Measurements from ENCODE around the gene BRINP3. TPM values are rescaled to one million over a fixed set of nuclear protein-coding genes. Genes with fewer than 3 reads are reported as not detected.

BRINP3 gene
- total RNA-seq, 2 experiments from 2014 or later, result not detected

GRCh38 chr1:190178827-190179226 is 298.8 kb downstream of the BRINP3 start:
- ATAC-seq (no peak), DNase-seq (no peak)
- Mint-ChIP-seq H3K4me1 (no peaks in the 10 kb centered on the region), H3K4me3 (no peak overlapping the region), H3K36me3 (no peaks in the 10 kb centered on the region), H3K27me3 (no peaks in the 10 kb centered on the region), H3K9me3 (ENCODE audit: low read depth) (no peaks in the 10 kb centered on the region), H3K27ac (no peak overlapping the region)
- CTCF ChIA-PET, result no interaction called here

- ATAC-seq (no peak), DNase-seq (no peak)
- no peaks in the 10 kb centered on the region for H3K4me1 Mint-ChIP-seq
- H3K27me3 Mint-ChIP-seq, result no peaks in the 10 kb centered on the region
- H3K4me3 Mint-ChIP-seq, result no peak overlapping the region
- H3K9me3 Mint-ChIP-seq (ENCODE audit: low read depth), result peaks cover 4% of the 10 kb centered on the region
- CTCF ChIA-PET, result no interaction called here
- no peaks in the 10 kb centered on the region for H3K36me3 Mint-ChIP-seq
- no peak overlapping the region for H3K27ac Mint-ChIP-seq
Measured at GRCh38 chr1:190177555-190177954, 300.1 kb downstream of the BRINP3 start.

- Mint-ChIP-seq H3K27ac (no peak overlapping the region), H3K4me3 (no peak overlapping the region), H3K36me3 (no peaks in the 10 kb centered on the region), H3K9me3 (ENCODE audit: low read depth) (peaks cover 5% of the 10 kb centered on the region), H3K4me1 (no peaks in the 10 kb centered on the region), H3K27me3 (no peaks in the 10 kb centered on the region)
- CTCF ChIA-PET, result no interaction called here
- ATAC-seq (no peak), DNase-seq (no peak)
Measured at GRCh38 chr1:190176776-190177175, 300.9 kb downstream of the BRINP3 start.

GRCh38 chr1:190175320-190175719 is 302.3 kb downstream of the BRINP3 start:
- Mint-ChIP-seq H3K4me1 (no peaks in the 10 kb centered on the region), H3K27me3 (no peaks in the 10 kb centered on the region), H3K27ac (no peak overlapping the region), H3K4me3 (no peak overlapping the region), H3K9me3 (ENCODE audit: low read depth) (peaks cover 5% of the 10 kb centered on the region), H3K36me3 (no peaks in the 10 kb centered on the region)
- CTCF ChIA-PET, result no interaction called here
- DNase-seq (no peak), ATAC-seq (no peak)

GRCh38 chr1:190172651-190173430 is 304.8 kb downstream of the BRINP3 start:
- Mint-ChIP-seq H3K27me3 (no peaks in the 10 kb centered on the region), H3K4me3 (no peak overlapping the region), H3K36me3 (no peaks in the 10 kb centered on the region), H3K4me1 (no peaks in the 10 kb centered on the region), H3K27ac (no peak overlapping the region), H3K9me3 (ENCODE audit: low read depth) (peaks cover 7% of the 10 kb centered on the region)
- ATAC-seq (no peak), DNase-seq (no peak)
- CTCF ChIA-PET, result no interaction called here

- no peak overlapping the region for H3K4me3 Mint-ChIP-seq
- no peaks in the 10 kb centered on the region for H3K27me3 Mint-ChIP-seq
- CTCF ChIA-PET, result no interaction called here
- no peak overlapping the region for H3K27ac Mint-ChIP-seq
- DNase-seq (no peak), ATAC-seq (no peak)
- H3K9me3 Mint-ChIP-seq (ENCODE audit: low read depth), result peaks cover 7% of the 10 kb centered on the region
- no peaks in the 10 kb centered on the region for H3K4me1 Mint-ChIP-seq
- H3K36me3 Mint-ChIP-seq, result no peaks in the 10 kb centered on the region
Measured at GRCh38 chr1:190170321-190170720, 307.3 kb downstream of the BRINP3 start.

GRCh38 chr1:190169311-190170067 is 308.2 kb downstream of the BRINP3 start:
- Mint-ChIP-seq H3K27me3 (no peaks in the 10 kb centered on the region), H3K9me3 (ENCODE audit: low read depth) (peaks cover 7% of the 10 kb centered on the region), H3K4me3 (no peak overlapping the region), H3K27ac (no peak overlapping the region), H3K36me3 (no peaks in the 10 kb centered on the region), H3K4me1 (no peaks in the 10 kb centered on the region)
- CTCF ChIA-PET, result no interaction called here
- ATAC-seq (no peak), DNase-seq (no peak)

GRCh38 chr1:190168893-190169280 is 308.8 kb downstream of the BRINP3 start:
- ATAC-seq (no peak), DNase-seq (no peak)
- no peaks in the 10 kb centered on the region for H3K4me1 Mint-ChIP-seq
- H3K36me3 Mint-ChIP-seq, result no peaks in the 10 kb centered on the region
- no peak overlapping the region for H3K4me3 Mint-ChIP-seq
- CTCF ChIA-PET, result no interaction called here
- H3K9me3 Mint-ChIP-seq (ENCODE audit: low read depth), result peaks cover 7% of the 10 kb centered on the region
- no peak overlapping the region for H3K27ac Mint-ChIP-seq
- no peaks in the 10 kb centered on the region for H3K27me3 Mint-ChIP-seq

- CTCF ChIA-PET, result no interaction called here
- Mint-ChIP-seq H3K4me1 (no peaks in the 10 kb centered on the region), H3K27me3 (no peaks in the 10 kb centered on the region), H3K27ac (no peak overlapping the region), H3K36me3 (no peaks in the 10 kb centered on the region), H3K9me3 (ENCODE audit: low read depth) (peaks cover 6% of the 10 kb centered on the region), H3K4me3 (no peak overlapping the region)
- ATAC-seq (no peak), DNase-seq (no peak)
Measured at GRCh38 chr1:190168116-190168892, 309.4 kb downstream of the BRINP3 start.

- Mint-ChIP-seq H3K36me3 (no peaks in the 10 kb centered on the region), H3K27me3 (no peaks in the 10 kb centered on the region)
Measured at GRCh38 chr1:190159146-190159545, 318.5 kb downstream of the BRINP3 start.

GRCh38 chr1:190154744-190155143 is 322.9 kb downstream of the BRINP3 start:
- CTCF ChIA-PET, result no interaction called here
- Mint-ChIP-seq H3K27me3 (no peaks in the 10 kb centered on the region), H3K4me3 (no peak overlapping the region), H3K9me3 (ENCODE audit: low read depth) (peaks cover 10% of the 10 kb centered on the region), H3K36me3 (no peaks in the 10 kb centered on the region), H3K4me1 (no peaks in the 10 kb centered on the region), H3K27ac (no peak overlapping the region)
- ATAC-seq (no peak), DNase-seq (no peak)

More at GRCh38 chr1:190159146-190159545, 318.5 kb downstream of the BRINP3 start:
- DNase-seq (no peak), ATAC-seq (no peak)
- Mint-ChIP-seq H3K4me3 (no peak overlapping the region), H3K9me3 (ENCODE audit: low read depth) (peaks cover 2% of the 10 kb centered on the region), H3K4me1 (no peaks in the 10 kb centered on the region), H3K27ac (no peak overlapping the region)
- CTCF ChIA-PET, result no interaction called here

GRCh38 chr1:190147616-190148015 is 330.0 kb downstream of the BRINP3 start:
- Mint-ChIP-seq H3K4me1 (no peaks in the 10 kb centered on the region), H3K27ac (no peak overlapping the region), H3K27me3 (no peaks in the 10 kb centered on the region), H3K9me3 (ENCODE audit: low read depth) (peaks cover 9% of the 10 kb centered on the region), H3K4me3 (no peak overlapping the region), H3K36me3 (no peaks in the 10 kb centered on the region)
- CTCF ChIA-PET, result no interaction called here
- ATAC-seq, result no peak
- no peak for DNase-seq

- no peaks in the 10 kb centered on the region for H3K4me1 Mint-ChIP-seq
- no peaks in the 10 kb centered on the region for H3K36me3 Mint-ChIP-seq
- no peak overlapping the region for H3K4me3 Mint-ChIP-seq
- peaks cover 4% of the 10 kb centered on the region for H3K9me3 Mint-ChIP-seq (ENCODE audit: low read depth)
- DNase-seq, result no peak
- H3K27ac Mint-ChIP-seq, result no peak overlapping the region
- ATAC-seq, result no peak
- no peaks in the 10 kb centered on the region for H3K27me3 Mint-ChIP-seq
- CTCF ChIA-PET, result no interaction called here
Measured at GRCh38 chr1:190144650-190145049, 333.0 kb downstream of the BRINP3 start.

GRCh38 chr1:190140644-190141043 is 337.0 kb downstream of the BRINP3 start:
- no peaks in the 10 kb centered on the region for H3K36me3 Mint-ChIP-seq

More at GRCh38 chr1:190140644-190141043, 337.0 kb downstream of the BRINP3 start:
- no peak overlapping the region for H3K27ac Mint-ChIP-seq
- H3K4me3 Mint-ChIP-seq, result no peak overlapping the region
- H3K27me3 Mint-ChIP-seq, result no peaks in the 10 kb centered on the region
- CTCF ChIA-PET, result no interaction called here
- no peaks in the 10 kb centered on the region for H3K4me1 Mint-ChIP-seq
- H3K9me3 Mint-ChIP-seq (ENCODE audit: low read depth), result peaks cover 3% of the 10 kb centered on the region
- ATAC-seq (no peak), DNase-seq (no peak)

All from activated CD8-positive, alpha-beta memory T cell treated with anti-CD3 and anti-CD28 coated beads, Interleukin-2, amount 10 ng/mL, durations not matched to agents 7 days and 5 days (primary cell).